ENCODE data around the gene CDK5RAP2.

The CDK5RAP2 gene

DNA sequence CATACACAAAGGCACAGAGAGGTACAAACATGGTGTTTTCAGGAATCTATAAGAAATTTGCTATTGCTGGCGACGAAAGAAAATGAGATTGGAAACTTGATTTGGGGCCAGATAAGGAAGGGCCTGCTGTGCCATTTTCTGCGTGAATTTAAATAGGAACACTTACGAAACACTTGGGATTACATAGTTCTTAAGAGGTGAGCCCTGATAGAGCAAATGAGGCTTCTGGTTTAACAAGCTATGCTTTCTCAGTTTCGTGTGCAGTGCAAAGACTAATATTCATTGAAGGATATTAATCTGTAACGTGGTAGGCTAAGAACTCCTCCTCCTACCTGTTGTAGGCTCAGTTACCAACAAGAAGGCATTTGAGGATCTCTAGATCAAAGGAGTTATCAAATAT, 93.1 kb downstream of the CDK5RAP2 start:
- Histone ChIP-seq H2BK120ac (ENCODE audit: insufficient read depth, low read length, poor library complexity) (no peak overlapping the region), H2BK12ac (ENCODE audit: low read length) (no peak overlapping the region)
- WGBS (ENCODE audit: extremely low coverage, insufficient coverage, insufficient read length): no CpG with 5 or more reads among the region's 6 CpGs

DNA sequence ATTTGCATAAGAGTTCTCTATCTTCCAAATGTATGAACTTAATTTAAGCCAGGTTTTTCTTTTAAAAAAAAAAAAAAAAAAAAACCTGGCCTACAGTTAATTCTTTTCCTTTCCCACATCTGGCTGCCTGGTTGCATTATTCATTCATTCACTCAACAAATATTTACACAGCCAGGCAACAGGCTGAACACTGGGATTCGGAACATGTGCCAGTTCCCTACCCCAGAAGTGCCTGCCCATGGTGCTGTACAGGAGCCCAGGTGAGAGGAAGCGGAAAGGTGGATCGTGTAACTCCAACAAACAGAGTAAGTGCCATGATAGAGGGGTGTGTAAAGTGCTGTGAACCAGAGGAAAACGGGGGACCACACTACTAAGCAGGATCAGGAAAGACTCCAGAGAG, 93.6 kb downstream of the CDK5RAP2 start:
- Histone ChIP-seq H4K91ac (ENCODE audit: low read depth, low read length) (no peak overlapping the region), H3K4me1 (ENCODE audit: control insufficient read depth in 1 of 2, insufficient read depth in 2 of 2, low read length in 2 of 2) (peaks cover 5 to 12% of the 10 kb centered on the region in 2 experiments), H3K18ac (ENCODE audit: low read length) (no peak overlapping the region), H2AK5ac (ENCODE audit: low read length) (no peak overlapping the region), H3K79me2 (ENCODE audit: control insufficient read depth, insufficient read depth, low read length, poor library complexity) (no peaks in the 10 kb centered on the region), H3K4me3 (ENCODE audit: low read depth, low read length) (no peak overlapping the region), H4K12ac (ENCODE audit: low read depth, low read length) (no peak overlapping the region), H3K9ac (ENCODE audit: low read length) (no peak overlapping the region), H2BK5ac (ENCODE audit: low read depth, low read length, poor library complexity) (no peak overlapping the region), H2BK120ac (ENCODE audit: insufficient read depth, low read length, poor library complexity) (no peak overlapping the region), H3K4ac (ENCODE audit: low read depth, low read length) (no peak overlapping the region), H3K14ac (ENCODE audit: low read length) (no peak overlapping the region), H3K4me2 (ENCODE audit: low read length) (no peak overlapping the region), H3K79me1 (ENCODE audit: low read length) (no peaks in the 10 kb centered on the region), H3K23ac (ENCODE audit: low read length) (no peak overlapping the region), H3K36me3 (ENCODE audit: control insufficient read depth in 1 of 2, insufficient read depth in 2 of 2, low read length in 2 of 2) (peaks cover 6 to 15% of the 10 kb centered on the region in 2 experiments), H3K27ac (ENCODE audit: low read depth, low read length) (no peak overlapping the region), H2BK12ac (ENCODE audit: low read length) (no peak overlapping the region), H4K8ac (ENCODE audit: low read depth, low read length) (no peak overlapping the region), H3K9me3 (ENCODE audit: insufficient read depth, low read depth, low read length) (peaks cover 1% of the 10 kb centered on the region), H2AFZ (ENCODE audit: insufficient read depth, low read length, poor library complexity) (no peak overlapping the region), H3K27me3 (ENCODE audit: insufficient read depth, low read length) (no peaks in the 10 kb centered on the region)
- no peak for DNase-seq
- no CpG with 5 or more reads among the region's 4 CpGs for WGBS (ENCODE audit: extremely low coverage, insufficient coverage, insufficient read length)

More for the DNA sequence above, 93.1 kb downstream of the CDK5RAP2 start:
- Histone ChIP-seq H3K36me3 (ENCODE audit: control insufficient read depth in 1 of 2, insufficient read depth in 2 of 2, low read length in 2 of 2) (peaks cover 6 to 15% of the 10 kb centered on the region in 2 experiments), H3K9ac (ENCODE audit: low read length) (no peak overlapping the region), H3K4me1 (ENCODE audit: control insufficient read depth in 1 of 2, insufficient read depth in 2 of 2, low read length in 2 of 2) (peaks cover 5 to 12% of the 10 kb centered on the region in 2 experiments), H3K27me3 (ENCODE audit: insufficient read depth, low read length) (no peaks in the 10 kb centered on the region), H3K18ac (ENCODE audit: low read length) (no peak overlapping the region), H4K8ac (ENCODE audit: low read depth, low read length) (no peak overlapping the region), H3K4me2 (ENCODE audit: low read length) (no peak overlapping the region), H3K4ac (ENCODE audit: low read depth, low read length) (no peak overlapping the region), H4K12ac (ENCODE audit: low read depth, low read length) (no peak overlapping the region), H3K9me3 (ENCODE audit: insufficient read depth, low read depth, low read length) (peaks cover 1% of the 10 kb centered on the region), H4K91ac (ENCODE audit: low read depth, low read length) (no peak overlapping the region), H2AFZ (ENCODE audit: insufficient read depth, low read length, poor library complexity) (no peak overlapping the region), H2BK5ac (ENCODE audit: low read depth, low read length, poor library complexity) (no peak overlapping the region), H3K79me1 (ENCODE audit: low read length) (no peaks in the 10 kb centered on the region), H3K27ac (ENCODE audit: low read depth, low read length) (no peak overlapping the region), H3K23ac (ENCODE audit: low read length) (no peak overlapping the region), H2AK5ac (ENCODE audit: low read length) (no peak overlapping the region), H3K4me3 (ENCODE audit: low read depth, low read length) (no peak overlapping the region), H3K14ac (ENCODE audit: low read length) (no peak overlapping the region), H3K79me2 (ENCODE audit: control insufficient read depth, insufficient read depth, low read length, poor library complexity) (no peaks in the 10 kb centered on the region)
- DNase-seq: no peak

DNA sequence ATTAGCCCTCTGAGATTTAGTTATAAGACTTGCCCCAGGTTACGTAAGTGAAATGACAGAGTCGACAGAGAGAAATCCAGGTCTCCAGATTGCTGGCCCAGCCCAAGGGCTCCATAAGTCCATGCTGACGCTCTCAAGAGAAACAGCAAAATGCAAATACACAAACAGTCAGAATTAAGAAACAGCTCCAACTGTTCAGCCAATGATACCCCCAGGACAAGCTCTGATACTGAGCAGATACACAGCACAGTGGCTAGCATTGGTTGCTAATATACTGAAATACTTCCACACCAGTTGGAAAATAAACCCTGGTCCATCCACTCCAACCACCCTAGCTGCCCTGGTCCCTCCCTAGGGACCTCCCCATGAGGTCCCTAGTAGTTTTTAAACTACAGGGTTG, 94.2 kb downstream of the CDK5RAP2 start:
- H2BK12ac ChIP-seq (ENCODE audit: low read length): no peak overlapping the region
- DNase-seq: no peak
- H3K9ac ChIP-seq (ENCODE audit: low read length): no peak overlapping the region
- no peak overlapping the region for H3K14ac ChIP-seq (ENCODE audit: low read length)
- no CpG with 5 or more reads among the region's 3 CpGs for WGBS (ENCODE audit: extremely low coverage, insufficient coverage, insufficient read length)
- no peak overlapping the region for H2AK5ac ChIP-seq (ENCODE audit: low read length)
- no peak overlapping the region for H4K12ac ChIP-seq (ENCODE audit: low read depth, low read length)
- H2AFZ ChIP-seq (ENCODE audit: insufficient read depth, low read length, poor library complexity): no peak overlapping the region
- no peak overlapping the region for H4K91ac ChIP-seq (ENCODE audit: low read depth, low read length)
- H4K8ac ChIP-seq (ENCODE audit: low read depth, low read length): no peak overlapping the region
- no peak overlapping the region for H3K27ac ChIP-seq (ENCODE audit: low read depth, low read length)
- no peak overlapping the region for H3K4ac ChIP-seq (ENCODE audit: low read depth, low read length)
- peaks cover 5 to 12% of the 10 kb centered on the region in 2 experiments for H3K4me1 ChIP-seq (ENCODE audit: control insufficient read depth in 1 of 2, insufficient read depth in 2 of 2, low read length in 2 of 2)
- no peaks in the 10 kb centered on the region for H3K27me3 ChIP-seq (ENCODE audit: insufficient read depth, low read length)
- H3K4me2 ChIP-seq (ENCODE audit: low read length): no peak overlapping the region
- no peak overlapping the region for H2BK5ac ChIP-seq (ENCODE audit: low read depth, low read length, poor library complexity)
- H3K18ac ChIP-seq (ENCODE audit: low read length): no peak overlapping the region
- no peaks in the 10 kb centered on the region for H3K79me1 ChIP-seq (ENCODE audit: low read length)
- no peak overlapping the region for H3K4me3 ChIP-seq (ENCODE audit: low read depth, low read length)
- H3K79me2 ChIP-seq (ENCODE audit: control insufficient read depth, insufficient read depth, low read length, poor library complexity): no peaks in the 10 kb centered on the region
- no peak overlapping the region for H3K23ac ChIP-seq (ENCODE audit: low read length)
- H2BK120ac ChIP-seq (ENCODE audit: insufficient read depth, low read length, poor library complexity): no peak overlapping the region
- H3K9me3 ChIP-seq (ENCODE audit: insufficient read depth, low read depth, low read length): peaks cover 1% of the 10 kb centered on the region
- peaks cover 6 to 15% of the 10 kb centered on the region in 2 experiments for H3K36me3 ChIP-seq (ENCODE audit: control insufficient read depth in 1 of 2, insufficient read depth in 2 of 2, low read length in 2 of 2)

DNA sequence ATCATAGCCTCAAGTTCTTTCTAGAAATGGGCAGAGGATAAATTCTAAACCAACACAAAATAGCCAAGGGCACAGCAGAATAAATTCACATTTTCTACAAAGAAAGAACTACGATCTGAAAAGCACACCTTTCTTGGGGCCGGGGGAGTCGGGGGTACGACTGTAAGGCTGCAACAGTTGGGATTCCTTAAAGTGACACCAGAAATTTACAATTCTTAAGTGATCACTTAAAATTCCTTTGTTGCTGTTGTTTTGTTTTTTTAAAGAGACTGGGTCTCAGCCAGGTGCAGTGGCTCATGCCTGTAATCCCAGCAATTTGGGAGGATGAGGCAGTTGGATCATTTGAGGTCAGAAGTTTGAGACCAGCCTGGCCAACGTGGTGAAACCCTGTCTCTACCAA, 95.8 kb downstream of the CDK5RAP2 start:
- Histone ChIP-seq H3K9me3 (ENCODE audit: insufficient read depth, low read depth, low read length) (peaks cover 1% of the 10 kb centered on the region), H3K4ac (ENCODE audit: low read depth, low read length) (no peak overlapping the region), H3K9ac (ENCODE audit: low read length) (no peak overlapping the region), H4K91ac (ENCODE audit: low read depth, low read length) (no peak overlapping the region), H3K4me3 (ENCODE audit: low read depth, low read length) (no peak overlapping the region), H3K27me3 (ENCODE audit: insufficient read depth, low read length) (no peaks in the 10 kb centered on the region), H3K79me2 (ENCODE audit: control insufficient read depth, insufficient read depth, low read length, poor library complexity) (no peaks in the 10 kb centered on the region), H3K4me1 (ENCODE audit: control insufficient read depth in 1 of 2, insufficient read depth in 2 of 2, low read length in 2 of 2) (peaks cover 5 to 12% of the 10 kb centered on the region in 2 experiments), H3K4me2 (ENCODE audit: low read length) (no peak overlapping the region), H3K18ac (ENCODE audit: low read length) (no peak overlapping the region), H3K23ac (ENCODE audit: low read length) (no peak overlapping the region), H3K79me1 (ENCODE audit: low read length) (no peaks in the 10 kb centered on the region), H3K36me3 (ENCODE audit: control insufficient read depth in 1 of 2, insufficient read depth in 2 of 2, low read length in 2 of 2) (peaks cover 4 to 10% of the 10 kb centered on the region in 2 experiments), H2AK5ac (ENCODE audit: low read length) (no peak overlapping the region), H2BK12ac (ENCODE audit: low read length) (no peak overlapping the region), H3K27ac (ENCODE audit: low read depth, low read length) (no peak overlapping the region), H3K14ac (ENCODE audit: low read length) (no peak overlapping the region), H4K8ac (ENCODE audit: low read depth, low read length) (no peak overlapping the region), H2BK120ac (ENCODE audit: insufficient read depth, low read length, poor library complexity) (no peak overlapping the region), H2BK5ac (ENCODE audit: low read depth, low read length, poor library complexity) (no peak overlapping the region), H2AFZ (ENCODE audit: insufficient read depth, low read length, poor library complexity) (no peak overlapping the region), H4K12ac (ENCODE audit: low read depth, low read length) (no peak overlapping the region)
- no peak for DNase-seq
- WGBS (ENCODE audit: extremely low coverage, insufficient coverage, insufficient read length): no CpG with 5 or more reads among the region's 5 CpGs
